ENCODE data around the gene EIF2A. TPM values are rescaled to one million over a fixed set of nuclear protein-coding genes. Genes with fewer than 3 reads are reported as not detected.

EIF2A gene
- total RNA-seq, 4 donors from 2014 or later = 142 to 195 (median 168) TPM

DNA sequence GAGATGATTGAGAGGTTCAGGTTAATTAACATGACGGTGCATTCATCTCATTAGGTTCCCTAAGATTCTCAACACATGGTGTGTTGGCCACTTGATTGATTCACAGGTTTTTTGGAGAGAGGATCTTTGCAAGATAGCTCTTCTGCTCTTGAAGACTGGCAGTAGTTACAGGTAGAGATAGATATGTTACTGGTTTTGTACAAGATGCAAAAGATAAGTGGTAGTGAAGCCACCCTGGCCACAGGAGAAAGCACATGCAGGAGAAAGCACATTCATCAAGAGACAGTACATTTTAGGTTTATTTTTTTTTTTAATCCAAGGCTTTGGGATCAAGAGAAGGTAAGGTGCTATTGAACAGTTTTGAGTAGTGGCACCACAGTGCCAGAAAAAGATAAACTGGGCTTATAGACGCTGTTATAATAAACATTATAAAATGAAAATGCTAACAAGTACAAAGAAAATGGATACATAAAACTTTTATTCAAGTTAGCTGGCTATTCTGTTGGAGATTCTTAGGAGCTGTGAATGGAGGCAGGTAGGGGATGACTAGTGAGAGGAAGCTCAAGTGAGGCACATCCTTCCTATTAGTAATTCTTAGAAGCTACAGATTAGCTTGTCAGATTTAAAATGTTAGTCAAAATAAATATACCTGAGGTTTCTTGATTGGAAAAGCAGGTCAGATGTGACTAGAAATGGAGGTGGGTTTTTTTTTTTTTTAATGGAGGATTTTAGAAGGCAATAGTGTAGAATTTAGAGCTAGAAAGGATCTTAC is 67.3 kb downstream of the EIF2A start:
- TF ChIP-seq, protein P1, sequence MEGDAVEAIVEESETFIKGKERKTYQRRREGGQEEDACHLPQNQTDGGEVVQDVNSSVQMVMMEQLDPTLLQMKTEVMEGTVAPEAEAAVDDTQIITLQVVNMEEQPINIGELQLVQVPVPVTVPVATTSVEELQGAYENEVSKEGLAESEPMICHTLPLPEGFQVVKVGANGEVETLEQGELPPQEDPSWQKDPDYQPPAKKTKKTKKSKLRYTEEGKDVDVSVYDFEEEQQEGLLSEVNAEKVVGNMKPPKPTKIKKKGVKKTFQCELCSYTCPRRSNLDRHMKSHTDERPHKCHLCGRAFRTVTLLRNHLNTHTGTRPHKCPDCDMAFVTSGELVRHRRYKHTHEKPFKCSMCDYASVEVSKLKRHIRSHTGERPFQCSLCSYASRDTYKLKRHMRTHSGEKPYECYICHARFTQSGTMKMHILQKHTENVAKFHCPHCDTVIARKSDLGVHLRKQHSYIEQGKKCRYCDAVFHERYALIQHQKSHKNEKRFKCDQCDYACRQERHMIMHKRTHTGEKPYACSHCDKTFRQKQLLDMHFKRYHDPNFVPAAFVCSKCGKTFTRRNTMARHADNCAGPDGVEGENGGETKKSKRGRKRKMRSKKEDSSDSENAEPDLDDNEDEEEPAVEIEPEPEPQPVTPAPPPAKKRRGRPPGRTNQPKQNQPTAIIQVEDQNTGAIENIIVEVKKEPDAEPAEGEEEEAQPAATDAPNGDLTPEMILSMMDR (IDR thresholded peaks at IDR 0.05; ENCODE audit: low read depth) = no peak

DNA sequence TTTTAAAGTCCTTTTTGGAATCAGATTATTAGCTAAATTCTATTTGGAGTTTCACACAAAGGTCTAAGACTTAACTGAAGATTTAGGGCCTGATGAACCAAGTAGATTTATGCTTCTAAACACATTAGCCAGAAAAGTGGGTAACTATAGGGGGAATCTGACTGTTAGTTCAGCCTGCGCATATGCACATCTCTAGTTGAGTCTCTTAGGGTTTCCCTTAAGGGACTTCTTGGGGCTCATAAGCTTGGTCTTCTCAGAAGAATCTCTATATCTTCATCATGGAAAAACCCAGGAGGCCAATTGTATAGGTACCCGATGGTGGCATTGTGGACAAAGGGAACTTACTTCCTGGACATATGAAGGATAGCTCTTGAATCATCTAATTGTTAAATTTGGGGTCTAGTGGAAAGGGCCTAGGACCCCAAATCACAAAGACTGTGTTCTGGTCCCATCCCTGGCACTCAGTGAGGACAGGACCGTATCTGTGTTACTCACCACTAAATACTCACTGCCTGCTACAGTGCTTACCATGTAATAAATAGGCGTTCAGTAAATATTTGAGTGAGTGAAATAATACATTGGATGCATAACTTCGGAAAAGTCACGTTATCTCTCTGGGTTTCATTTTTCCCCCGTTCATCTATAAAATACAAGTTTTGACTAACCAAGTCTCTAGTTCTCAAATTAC is 73.6 kb downstream of the EIF2A start:
- TF ChIP-seq, protein P1 (IDR thresholded peaks at IDR 0.05; ENCODE audit: low read depth) = no peak

DNA sequence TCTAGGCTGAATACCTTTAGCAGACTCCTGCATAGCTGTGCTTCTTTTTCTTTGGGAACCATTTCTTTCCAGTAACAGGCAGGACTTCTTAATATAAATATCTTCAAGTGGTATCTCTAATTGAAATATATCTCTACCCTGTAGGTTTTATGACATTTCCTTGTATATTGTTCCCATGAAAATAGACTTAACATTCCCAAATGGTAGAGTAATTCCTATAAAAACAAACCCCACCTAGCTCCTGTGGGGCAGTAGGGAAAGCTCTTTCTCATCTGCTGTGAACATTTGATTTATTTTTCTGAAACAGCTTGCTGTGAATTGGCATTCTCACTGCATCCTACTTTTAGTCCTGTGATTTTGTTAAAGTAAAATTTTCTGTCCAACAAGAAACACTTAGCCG is 77.4 kb downstream of the EIF2A start:
- TF ChIP-seq, protein P1 (IDR thresholded peaks at IDR 0.05; ENCODE audit: low read depth) = no peak

DNA sequence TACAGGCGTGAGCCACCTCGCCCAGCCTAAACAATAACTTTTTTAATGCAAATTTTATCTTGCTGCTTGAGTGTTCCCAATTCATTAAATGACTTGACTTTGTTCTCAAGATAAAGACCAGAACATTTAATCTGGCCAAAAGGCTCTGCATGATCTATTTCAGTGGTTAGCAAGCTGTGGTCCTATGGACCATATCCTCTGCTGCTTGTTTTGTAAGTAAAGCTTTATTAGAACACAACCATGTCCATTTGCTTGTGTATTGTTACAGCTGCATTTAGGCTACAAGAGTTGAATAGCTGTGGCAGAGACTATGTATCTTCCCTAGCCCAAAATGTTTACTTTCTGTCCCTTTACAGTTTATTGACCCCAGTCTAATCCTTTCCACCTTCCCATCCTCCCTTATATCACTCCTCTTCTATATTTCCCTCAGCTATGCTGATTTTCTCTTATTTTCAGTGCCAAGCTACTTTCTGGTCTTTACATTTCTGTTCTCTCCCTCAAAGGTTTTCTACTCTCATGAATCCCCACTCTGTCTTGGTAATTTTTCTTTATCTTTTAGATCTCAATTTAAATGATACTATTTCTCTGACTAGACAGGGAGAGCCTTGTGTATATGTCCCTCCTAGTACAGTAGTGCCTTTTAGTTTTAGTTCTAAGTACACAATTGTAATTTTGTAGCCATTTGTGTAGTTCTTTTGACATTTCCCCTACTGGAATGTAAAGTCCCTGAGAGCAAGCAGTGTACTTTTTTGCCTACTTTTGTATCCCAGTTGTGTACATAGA is 79.8 kb downstream of the EIF2A start:
- TF ChIP-seq, protein P1 (IDR thresholded peaks at IDR 0.05; ENCODE audit: low read depth) = no peak

DNA sequence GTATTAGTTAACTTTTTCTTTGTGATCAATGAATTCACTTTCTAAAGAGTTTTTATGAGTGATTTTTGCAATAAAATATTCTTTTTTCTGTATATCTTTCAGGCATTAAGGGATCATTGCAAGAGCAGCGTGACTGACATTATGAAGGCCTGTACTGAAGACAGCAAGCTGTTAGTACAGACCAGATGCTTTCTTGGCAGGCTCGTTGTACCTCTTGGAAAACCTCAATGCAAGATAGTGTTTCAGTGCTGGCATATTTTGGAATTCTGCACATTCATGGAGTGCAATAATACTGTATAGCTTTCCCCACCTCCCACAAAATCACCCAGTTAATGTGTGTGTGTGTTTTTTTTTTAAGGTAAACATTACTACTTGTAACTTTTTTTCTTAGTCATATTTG is 81.0 kb downstream of the EIF2A start:
- TF ChIP-seq, protein P1 (IDR thresholded peaks at IDR 0.05; ENCODE audit: low read depth) = no peak

DNA sequence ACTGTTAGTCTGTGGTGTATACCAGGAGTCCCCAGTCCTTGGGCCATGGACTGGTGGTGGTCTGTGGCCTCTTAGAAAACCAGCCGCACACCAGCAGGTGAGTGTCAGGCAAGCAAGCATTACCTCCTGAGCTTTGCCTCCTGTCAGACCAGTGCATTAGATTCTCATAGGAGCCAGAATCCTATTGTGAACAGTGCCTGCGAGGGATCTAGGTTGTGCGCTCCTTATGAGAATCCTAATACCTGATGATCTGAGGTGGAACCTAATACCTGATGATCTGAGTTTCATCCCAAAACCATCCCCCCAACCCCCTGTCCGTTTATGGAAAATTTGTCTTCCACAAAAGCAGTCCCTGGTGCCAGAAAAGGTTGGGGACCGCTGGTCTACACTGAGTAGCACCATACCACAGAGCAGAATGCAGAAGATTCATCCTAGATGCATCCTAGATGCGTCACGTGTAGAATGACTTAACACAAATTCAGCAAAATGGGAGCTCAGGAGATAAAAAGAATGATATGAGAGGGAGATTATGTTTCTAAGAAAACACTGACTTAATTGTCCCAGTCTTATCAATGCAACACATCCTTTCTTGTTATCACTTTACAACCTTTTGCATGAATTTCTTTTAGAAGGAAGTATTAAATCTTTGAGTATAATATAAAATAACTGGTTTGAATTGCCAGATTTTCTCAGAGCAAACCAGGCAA is 85.1 kb downstream of the EIF2A start:
- TF ChIP-seq, protein P1 (IDR thresholded peaks at IDR 0.05; ENCODE audit: low read depth) = no peak

Measured in subcutaneous adipose tissue (tissue), 4 donors.